Testis (tissue), 3 donors: Measurements from ENCODE around the gene ALDH1A2. TPM values are rescaled to one million over a fixed set of nuclear protein-coding genes. Genes with fewer than 3 reads are reported as not detected.
A peak's percentile ranks its signal among the peaks of the same experiment; 100 is the strongest.

ENCODE experiments used
- DNase-seq: peaks from one replicate; pipeline ENCODE4 v3.0.0-alpha.2; 2019
- H3K27ac ChIP-seq, 2 donors: fragments of 200-600 bp; sonication (generic); one replicate each; pipeline ENCODE4 v1.5.1; 2019
- H3K27me3 ChIP-seq: fragments of 200-600 bp; sonication (generic); one replicate; pipeline ENCODE4 v1.5.1; 2019
- H3K36me3 ChIP-seq: fragments of 200-600 bp; sonication (generic); one replicate; pipeline ENCODE4 v1.5.1; 2017; ENCODE audit warnings: low read depth; ENCODE audit errors: missing control alignments
- H3K4me1 ChIP-seq: fragments of 200-600 bp; sonication (generic); one replicate; pipeline ENCODE4 v1.5.1; 2019
- H3K4me3 ChIP-seq, 2 donors: fragments of 200-600 bp; sonication (generic); one replicate each; pipeline ENCODE4 v1.5.1; 2017 to 2019
- H3K9me3 ChIP-seq: fragments of 200-600 bp; sonication (generic); one replicate; pipeline ENCODE4 v1.5.1; 2017
- POLR2A ChIP-seq: fragments of 450-650 bp; IDR thresholded peaks from one replicate; pipeline ENCODE4 v1.6.1; 2017; ENCODE audit warnings: antibody characterized with exemption, mild to moderate bottlenecking, moderate library complexity
- WGBS, 2 donors: methylation state at CpG; one replicate each; pipeline ENCODE4 v1.1.5; 2018; 5-methylcytosine and 5-hydroxymethylcytosine counted together
- intact Hi-C: fragments of 100-400 bp; cut with DNase I; formaldehyde crosslinking; loops from one replicate; pipeline ENCODE4 v1.15.1; 2023; ENCODE audit warnings: low total_unique reads
- polyA plus RNA-seq: library from polyadenylated mRNA; stranded (reverse); fragments of 350-450 nt; fragmentation: Illumina TruSeq; extraction: RNeasy Lipid Tissue Mini Kit (QIAGEN cat#74804); gene quantifications from one replicate; pipeline ENCODE4 v1.2.3, GENCODE V29; 2014; ENCODE audit warnings: low read depth, low replicate concordance; ENCODE audit not compliant: insufficient read depth
- total RNA-seq, 2 donors: library from RNA; depleted of rRNA; stranded (reverse); fragments of >200 nt; gene quantifications; one replicate each; pipeline ENCODE4 v1.2.3, GENCODE V29; 2016
- TF ChIP-seq, protein P1 (sequence below), 3 experiments: fragments of 450-650 bp in 2 of 3; fragments of 200-600 bp in 1 of 3; sonication (generic) in 1 of 3; IDR thresholded peaks; one replicate each; pipeline ENCODE4 v1.5.1; 2016 to 2019; ENCODE audit warnings: antibody characterized with exemption in 3 of 3, mild to moderate bottlenecking in 2 of 3, moderate library complexity in 1 of 3

The ALDH1A2 gene
- total and polyA plus RNA-seq, 3 donors from 2014 or later, result 71.2 to 210 (median 91.2) TPM

DNA sequence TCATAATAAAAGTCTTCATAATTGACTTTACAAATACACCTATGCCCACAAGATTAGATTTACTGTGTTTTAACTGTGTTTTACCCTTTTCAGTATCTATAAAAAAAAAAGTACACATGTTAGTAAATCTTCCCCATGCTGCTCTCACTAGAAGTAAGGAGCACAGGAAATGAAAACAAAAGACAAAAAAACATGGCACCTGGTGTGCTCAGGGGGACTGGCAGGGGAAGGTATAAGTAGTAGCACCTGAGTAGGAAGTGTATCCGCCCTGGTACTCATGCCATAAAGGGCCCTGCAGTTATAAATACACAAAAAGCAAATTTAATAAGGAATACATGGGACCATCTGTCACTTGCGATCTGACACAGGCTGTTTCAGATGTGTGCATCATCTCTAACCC, 8.9 kb upstream of the ALDH1A2 start:
- no peaks in the 10 kb centered on the region for H3K9me3 ChIP-seq
- intact Hi-C loops, result no loop called here
- no peaks in the 10 kb centered on the region for H3K4me1 ChIP-seq
- DNase-seq, result no peak
- TF ChIP-seq, protein P1, sequence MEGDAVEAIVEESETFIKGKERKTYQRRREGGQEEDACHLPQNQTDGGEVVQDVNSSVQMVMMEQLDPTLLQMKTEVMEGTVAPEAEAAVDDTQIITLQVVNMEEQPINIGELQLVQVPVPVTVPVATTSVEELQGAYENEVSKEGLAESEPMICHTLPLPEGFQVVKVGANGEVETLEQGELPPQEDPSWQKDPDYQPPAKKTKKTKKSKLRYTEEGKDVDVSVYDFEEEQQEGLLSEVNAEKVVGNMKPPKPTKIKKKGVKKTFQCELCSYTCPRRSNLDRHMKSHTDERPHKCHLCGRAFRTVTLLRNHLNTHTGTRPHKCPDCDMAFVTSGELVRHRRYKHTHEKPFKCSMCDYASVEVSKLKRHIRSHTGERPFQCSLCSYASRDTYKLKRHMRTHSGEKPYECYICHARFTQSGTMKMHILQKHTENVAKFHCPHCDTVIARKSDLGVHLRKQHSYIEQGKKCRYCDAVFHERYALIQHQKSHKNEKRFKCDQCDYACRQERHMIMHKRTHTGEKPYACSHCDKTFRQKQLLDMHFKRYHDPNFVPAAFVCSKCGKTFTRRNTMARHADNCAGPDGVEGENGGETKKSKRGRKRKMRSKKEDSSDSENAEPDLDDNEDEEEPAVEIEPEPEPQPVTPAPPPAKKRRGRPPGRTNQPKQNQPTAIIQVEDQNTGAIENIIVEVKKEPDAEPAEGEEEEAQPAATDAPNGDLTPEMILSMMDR (IDR thresholded peaks at IDR 0.05), result no peak
- TF ChIP-seq POLR2A, result no peak
- WGBS, 2 donors, result 89 to 98% methylated on average over 2 of the region's 2 CpGs
- H3K36me3 ChIP-seq, result no peaks in the 10 kb centered on the region
- H3K27me3 ChIP-seq, result no peaks in the 10 kb centered on the region
- no peak overlapping the region for H3K27ac ChIP-seq
- H3K4me3 ChIP-seq, result no peak overlapping the region

DNA sequence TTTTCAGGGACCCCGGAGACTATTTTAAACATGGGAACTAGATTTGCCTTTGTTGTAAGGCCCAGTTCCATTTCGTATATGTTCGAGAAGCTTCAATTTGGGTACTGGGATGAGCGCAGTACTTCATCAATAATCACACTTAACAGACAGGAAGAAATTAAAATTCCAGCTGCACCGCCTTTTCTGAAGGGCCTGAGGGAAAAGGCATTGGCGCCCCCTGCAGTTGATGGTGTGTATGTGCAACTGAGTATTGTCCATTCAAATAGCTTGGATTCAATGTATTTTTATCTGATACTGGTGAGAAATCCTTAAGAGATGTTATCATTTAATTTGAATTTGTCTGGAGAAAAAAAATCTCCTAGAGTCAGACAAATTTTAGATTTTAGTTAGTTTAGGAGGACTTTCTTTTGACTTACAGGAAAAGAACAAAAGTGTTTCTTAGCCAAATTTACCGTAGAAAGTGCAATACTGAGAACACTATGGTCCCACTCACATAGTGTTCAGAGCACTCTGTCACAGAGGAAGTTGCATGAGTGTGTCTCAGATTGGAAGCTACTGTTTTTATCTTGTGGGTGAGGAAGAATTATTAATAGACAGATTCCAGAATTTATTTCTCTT, 5.4 kb upstream of the ALDH1A2 start:
- H3K4me3 ChIP-seq, result no peak overlapping the region
- H3K27ac ChIP-seq, result no peak overlapping the region
- intact Hi-C loops, result no loop called here
- no peaks in the 10 kb centered on the region for H3K4me1 ChIP-seq
- H3K9me3 ChIP-seq, result no peaks in the 10 kb centered on the region
- no peaks in the 10 kb centered on the region for H3K27me3 ChIP-seq
- no peaks in the 10 kb centered on the region for H3K36me3 ChIP-seq
- DNase-seq, result peak; percentile 77
- no peak for TF ChIP-seq POLR2A
- TF ChIP-seq, protein P1 (IDR thresholded peaks at IDR 0.05), result peak; percentile 82 to 98 (median 94)
- WGBS, 2 donors, result 39 to 40% methylated on average over 7 of the region's 7 CpGs

DNA sequence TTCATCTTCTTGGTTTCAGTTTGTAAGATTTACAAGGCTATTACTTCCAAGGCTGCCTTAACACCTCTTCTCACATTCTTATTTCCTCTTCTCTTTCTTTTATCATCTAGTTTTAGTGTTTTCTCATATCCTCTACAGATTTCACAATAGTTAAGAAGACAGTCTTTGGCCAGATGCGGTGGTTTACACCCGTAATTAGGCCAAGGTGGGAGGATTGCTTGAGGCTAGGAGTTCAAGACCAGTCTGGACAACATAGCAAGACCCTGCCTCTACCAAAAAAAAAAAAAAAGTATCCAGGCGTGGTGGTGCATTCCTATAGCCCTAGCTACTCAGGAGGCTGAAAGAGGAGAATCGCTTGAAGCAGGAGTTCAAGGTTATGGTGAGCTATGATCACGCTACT, 3.5 kb upstream of the ALDH1A2 start:
- H3K9me3 ChIP-seq, result no peaks in the 10 kb centered on the region
- WGBS, 2 donors, result 81 to 96% methylated on average over 5 of the region's 5 CpGs
- DNase-seq, result no peak
- H3K36me3 ChIP-seq, result no peaks in the 10 kb centered on the region
- no peaks in the 10 kb centered on the region for H3K27me3 ChIP-seq
- intact Hi-C loops, result loop anchor here (5.0 to 10.0 kb wide), 2 partner anchors 207 to 314 kb away; no protein-coding TSS in a partner anchor
- no peak overlapping the region for H3K27ac ChIP-seq
- no peak overlapping the region for H3K4me3 ChIP-seq
- no peaks in the 10 kb centered on the region for H3K4me1 ChIP-seq
- TF ChIP-seq POLR2A, result no peak
- TF ChIP-seq, protein P1 (IDR thresholded peaks at IDR 0.05), result no peak

DNA sequence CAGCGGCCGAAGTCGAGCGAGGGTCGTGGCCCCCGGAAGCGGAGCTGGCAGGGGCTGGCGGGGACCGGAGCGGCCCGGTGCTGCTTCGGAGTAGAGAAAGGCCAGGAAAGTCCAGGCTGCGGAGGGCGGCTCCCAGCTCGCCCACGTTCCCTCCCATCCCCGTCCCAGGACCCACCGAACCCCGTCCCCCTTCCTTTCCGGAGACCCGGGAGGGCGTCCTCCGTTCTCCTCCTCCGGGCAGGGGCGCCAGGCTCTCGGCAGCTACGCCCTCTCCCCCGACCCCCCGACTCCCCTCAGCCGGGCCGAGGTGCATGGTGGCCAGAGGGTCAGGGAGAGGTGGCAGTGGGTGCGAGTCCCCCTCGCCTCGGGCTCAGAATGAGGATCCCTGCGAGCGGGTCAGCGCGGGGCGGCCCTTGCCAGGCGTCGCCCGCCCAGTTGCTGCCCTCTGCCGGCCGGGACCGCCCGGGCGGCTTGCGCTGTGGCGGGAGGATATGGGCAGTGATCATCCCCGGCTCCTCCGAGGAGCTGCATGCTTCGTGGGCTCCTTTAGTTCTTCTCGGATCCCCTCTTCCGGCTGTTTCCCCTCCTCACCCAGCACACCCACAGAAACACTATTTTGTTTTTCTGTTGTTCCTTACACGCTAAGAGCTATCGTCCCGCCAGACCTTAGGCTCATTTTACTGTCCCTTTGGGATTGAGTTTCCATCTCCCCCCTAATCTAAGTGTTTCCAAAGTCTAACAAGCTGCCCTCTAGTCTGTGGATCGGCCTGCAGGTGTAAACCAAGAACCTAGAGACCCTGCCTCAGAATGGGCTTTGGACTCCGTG, 744 bp upstream of the ALDH1A2 start:
- WGBS, 2 donors, result 7 to 22% methylated on average over 10 to 47 of the region's 59 CpGs

More for the DNA sequence above, 744 bp upstream of the ALDH1A2 start:
- DNase-seq, result peak; percentile 73
- H3K9me3 ChIP-seq, result no peaks in the 10 kb centered on the region
- intact Hi-C loops, result loop anchor here (5.0 to 10.0 kb wide), 2 partner anchors 204 to 311 kb away; no protein-coding TSS in a partner anchor
- H3K4me3 ChIP-seq, result peak overlapping the region; percentile 59 to 70
- no peak for TF ChIP-seq POLR2A
- TF ChIP-seq, protein P1 (IDR thresholded peaks at IDR 0.05), result peak; percentile 64 to 76 (median 76)
- no peaks in the 10 kb centered on the region for H3K27me3 ChIP-seq
- H3K4me1 ChIP-seq, result no peaks in the 10 kb centered on the region
- H3K27ac ChIP-seq, result peak overlapping the region; percentile 69 to 73
- H3K36me3 ChIP-seq, result no peaks in the 10 kb centered on the region
